ENCODE results near the gene CBARP. TPM values are rescaled to one million over a fixed set of nuclear protein-coding genes. Genes with fewer than 3 reads are reported as not detected.

Gene CBARP
- total RNA-seq, 1 donor, result 1.8 TPM

- peak; percentile 27 for TF ChIP-seq CTCF (IDR thresholded peaks at IDR 0.05; ENCODE audit: extremely low read depth, low read depth, low read length)
Measured at GRCh38 chr19:1269478-1270212, 31.8 kb upstream of the CBARP start.

DNA sequence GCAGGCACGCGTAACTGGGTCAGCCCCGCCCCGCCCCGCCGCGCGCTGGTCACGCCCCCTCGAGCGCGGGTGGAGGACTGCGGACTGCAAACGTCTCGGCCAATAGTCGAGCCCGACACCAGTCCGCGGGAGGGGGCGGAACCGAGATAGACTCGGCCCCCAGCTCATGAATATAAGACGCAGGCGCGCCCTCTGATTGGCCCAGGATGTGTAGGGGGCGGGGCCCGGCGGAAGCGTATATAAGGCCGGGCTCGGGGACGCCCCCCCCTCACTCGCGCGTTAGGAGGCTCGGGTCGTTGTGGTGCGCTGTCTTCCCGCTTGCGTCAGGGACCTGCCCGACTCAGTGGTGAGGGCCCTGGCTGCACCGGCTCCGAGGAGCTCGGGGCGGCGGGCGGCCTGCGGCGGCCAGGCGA is 31.3 kb upstream of the CBARP start, which contains the start of gene CIRBP:
TSS of gene CIRBP (plus strand) at position 268 of the 413 bp plus-strand sequence. CDS start 1,602 bp downstream, outside the sequence.
- TF ChIP-seq CTCF (IDR thresholded peaks at IDR 0.05; ENCODE audit: extremely low read depth, low read depth, low read length), result no peak
- H3K27me3 ChIP-seq (ENCODE audit: insufficient read depth, low read length), result no peaks in the 10 kb centered on the region
- H3K9me3 ChIP-seq (ENCODE audit: low read depth, low read length), result no peaks in the 10 kb centered on the region
- H2AFZ ChIP-seq (ENCODE audit: low read length), result no peak within 1 kb of the TSS
- H3K36me3 ChIP-seq (ENCODE audit: insufficient read depth, low read length), result peaks cover 37% of the 10 kb centered on the region
- peak within 1 kb of the TSS; percentile 76 for H3K4me2 ChIP-seq (ENCODE audit: insufficient read depth, low read length)
- H4K20me1 ChIP-seq (ENCODE audit: insufficient read depth, low read length), result peaks cover 36% of the 10 kb centered on the region
- peak; percentile 100 for DNase-seq (ENCODE audit: insufficient read length, low spot score, missing footprints)
- peaks cover 59% of the 10 kb centered on the region for H3K4me1 ChIP-seq (ENCODE audit: insufficient read depth, low read length)
- H3K79me2 ChIP-seq (ENCODE audit: insufficient read depth, low read length), result peaks cover 48% of the 10 kb centered on the region
- peak within 1 kb of the TSS; percentile 75 for H3K4me3 ChIP-seq (ENCODE audit: insufficient read depth, low read length)
- peak within 1 kb of the TSS; percentile 94 for H3K27ac ChIP-seq (ENCODE audit: low read depth, low read length)

More at GRCh38 chr19:1269478-1270212, 31.8 kb upstream of the CBARP start:
- H3K27ac ChIP-seq (ENCODE audit: low read depth, low read length), result peak overlapping the region; percentile 94
- peaks cover 64% of the 10 kb centered on the region for H3K4me1 ChIP-seq (ENCODE audit: insufficient read depth, low read length)
- no peaks in the 10 kb centered on the region for H3K27me3 ChIP-seq (ENCODE audit: insufficient read depth, low read length)
- peaks cover 42% of the 10 kb centered on the region for H3K36me3 ChIP-seq (ENCODE audit: insufficient read depth, low read length)
- H2AFZ ChIP-seq (ENCODE audit: low read length), result no peak overlapping the region
- DNase-seq (ENCODE audit: insufficient read length, low spot score, missing footprints), result peak; percentile 99
- H3K4me2 ChIP-seq (ENCODE audit: insufficient read depth, low read length), result peak overlapping the region; percentile 76
- H3K9me3 ChIP-seq (ENCODE audit: low read depth, low read length), result no peaks in the 10 kb centered on the region
- peak overlapping the region; percentile 75 for H3K4me3 ChIP-seq (ENCODE audit: insufficient read depth, low read length)
- peaks cover 41% of the 10 kb centered on the region for H4K20me1 ChIP-seq (ENCODE audit: insufficient read depth, low read length)
- H3K79me2 ChIP-seq (ENCODE audit: insufficient read depth, low read length), result peaks cover 52% of the 10 kb centered on the region

DNA sequence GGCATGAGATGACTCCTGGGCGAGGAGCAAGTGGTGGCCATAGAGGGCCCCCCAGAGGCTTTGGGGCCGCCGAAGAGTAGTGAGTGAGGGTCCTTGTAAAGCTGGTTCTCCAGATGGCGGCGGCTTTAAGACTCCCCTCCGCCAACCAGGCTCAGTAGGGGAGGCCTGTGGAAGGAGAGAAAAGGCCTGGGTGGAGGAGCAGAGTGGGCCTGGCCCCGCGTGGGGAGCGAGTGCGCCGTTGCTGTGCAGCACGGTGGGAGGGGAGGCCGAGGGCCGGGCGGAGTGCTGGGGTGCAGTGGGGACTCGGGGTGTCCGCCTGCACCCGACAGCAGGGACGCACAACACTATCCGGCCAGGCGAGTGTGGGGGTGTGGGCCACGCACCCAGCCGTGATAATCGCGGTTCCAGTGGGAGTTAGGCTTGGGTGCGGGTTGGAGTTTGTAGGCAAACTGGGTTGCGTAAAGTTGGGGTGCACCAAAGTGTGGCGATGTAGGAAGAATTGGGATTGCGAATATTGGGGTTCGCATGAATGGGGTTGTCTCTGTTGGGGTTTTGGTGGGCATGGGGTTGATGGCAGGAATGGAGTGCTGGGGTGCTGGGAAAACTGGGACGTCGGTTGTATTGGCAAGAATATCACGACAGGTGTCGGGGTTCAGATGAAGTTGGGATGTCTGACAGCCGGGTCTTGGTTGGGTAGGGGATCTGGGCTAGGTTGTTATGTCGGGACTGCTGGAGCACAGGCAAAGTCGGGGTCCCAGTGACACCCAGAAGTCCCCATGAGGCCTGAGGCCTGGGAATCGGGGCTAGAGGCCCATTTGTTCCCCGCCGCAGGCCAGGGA is 30.6 kb upstream of the CBARP start:
- peaks cover 30% of the 10 kb centered on the region for H3K36me3 ChIP-seq (ENCODE audit: insufficient read depth, low read length)
- H3K4me1 ChIP-seq (ENCODE audit: insufficient read depth, low read length), result peaks cover 54% of the 10 kb centered on the region
- H3K4me2 ChIP-seq (ENCODE audit: insufficient read depth, low read length), result peak overlapping the region; percentile 84
- H4K20me1 ChIP-seq (ENCODE audit: insufficient read depth, low read length), result peaks cover 29% of the 10 kb centered on the region
- H2AFZ ChIP-seq (ENCODE audit: low read length), result no peak overlapping the region
- DNase-seq (ENCODE audit: insufficient read length, low spot score, missing footprints), result no peak
- H3K4me3 ChIP-seq (ENCODE audit: insufficient read depth, low read length), result peak overlapping the region; percentile 47
- no peaks in the 10 kb centered on the region for H3K27me3 ChIP-seq (ENCODE audit: insufficient read depth, low read length)
- H3K27ac ChIP-seq (ENCODE audit: low read depth, low read length), result peak overlapping the region; percentile 79
- H3K79me2 ChIP-seq (ENCODE audit: insufficient read depth, low read length), result peaks cover 41% of the 10 kb centered on the region
- no peak for TF ChIP-seq CTCF (IDR thresholded peaks at IDR 0.05; ENCODE audit: extremely low read depth, low read depth, low read length)
- H3K9me3 ChIP-seq (ENCODE audit: low read depth, low read length), result no peaks in the 10 kb centered on the region

Data from osteoblast (primary cell).